HepG2 (cell line): ENCODE data around the gene PRPF38A. TPM values are rescaled to one million over a fixed set of nuclear protein-coding genes. Genes with fewer than 3 reads are reported as not detected.

Experiments
- ATAC-seq: fragments of 200-7000 bp; cut with Tn5 transposase; 3 replicates; pipeline ENCODE4 v1.9.1; 2020; ENCODE audit warnings: mild to moderate bottlenecking, moderate library complexity
- BruUV-seq: library from RNA; stranded (reverse); fragments of 400-500 nt; replicated peaks from 2 replicates; lab custom pipeline; 2021; lab: Mats Ljungman, UMichigan
- CTCF ChIA-PET: fragments of 300-600 bp; formaldehyde crosslinking; extraction: SDS; loops from one replicate; lab custom pipeline; 2021; ENCODE audit warnings: low total read pairs, inconsistent platforms, low intra/inter-chr PET ratio; lab: Yijun Ruan, JAX
- POLR2A ChIA-PET: fragments of 350-600 bp; sonication (Branson Sonifier 250); formaldehyde crosslinking; loops from one replicate; lab custom pipeline; 2020; ENCODE audit warnings: antibody characterized with exemption, inconsistent platforms; lab: Yijun Ruan, JAX
- DNase-seq: peaks from one replicate; pipeline ENCODE4 v3.0.0-alpha.2; 2015; ENCODE audit warnings: low spot score
- FAIRE-seq: peaks from 3 replicates; lab custom pipeline; 2011; peaks lifted over from hg19 to GRCh38; lab: Jason Lieb, UNC
- H2AFZ ChIP-seq: one replicate; pipeline ENCODE4 v1.6.1; 2011; ENCODE audit warnings: low read length, inconsistent platforms
- H3K27ac ChIP-seq: fragments of 300-600 bp; 3 replicates; pipeline ENCODE4 v1.8.0; 2011; ENCODE audit warnings: mixed run types, mild to moderate bottlenecking, mixed read lengths, low read length, inconsistent platforms; ENCODE audit not compliant: insufficient read depth; ENCODE audit errors: extremely low read length
- H3K27me3 ChIP-seq, 2 experiments: fragments of 200-600 bp in 1 of 2; 2 replicates in 1 of 2; 3 replicates in 1 of 2; pipeline versions ENCODE4 v1.6.0 to v1.8.0; 2011; ENCODE audit warnings: low read length in 2 of 2, mild to moderate bottlenecking in 2 of 2, moderate library complexity in 2 of 2, inconsistent platforms in 1 of 2; ENCODE audit not compliant: insufficient read depth in 2 of 2, control insufficient read depth in 1 of 2
- H3K36me3 ChIP-seq, 2 experiments: fragments of 200-600 bp in 1 of 2; replicated peaks in 1 of 2; 2 replicates in 1 of 2; 3 replicates in 1 of 2; pipeline versions ENCODE4 v1.5.1 to v1.8.0; 2011; ENCODE audit warnings: low read length in 2 of 2, inconsistent platforms in 1 of 2; ENCODE audit not compliant: insufficient read depth in 2 of 2, control insufficient read depth in 1 of 2
- H3K4me1 ChIP-seq: 2 replicates; pipeline ENCODE4 v1.5.1; 2012; ENCODE audit warnings: low read length, inconsistent platforms; ENCODE audit not compliant: insufficient read depth
- H3K4me2 ChIP-seq: 2 replicates; pipeline ENCODE4 v1.6.0; 2011; ENCODE audit warnings: low read depth, low read length, inconsistent platforms
- H3K4me3 ChIP-seq, 3 experiments: fragments of 200-600 bp in 1 of 3; sonication (generic), shearing (Covaris generic) in 1 of 3; replicated peaks in 1 of 3; 2 replicates each; pipeline ENCODE4 v1.5.1; 2011 to 2016; ENCODE audit warnings: low read length in 3 of 3, inconsistent platforms in 2 of 3, low read depth in 2 of 3, mild to moderate bottlenecking in 2 of 3, control low read depth in 1 of 3, mixed read lengths in 1 of 3; ENCODE audit not compliant: insufficient read depth in 1 of 3
- H3K79me2 ChIP-seq: one replicate; pipeline ENCODE4 v1.6.1; 2011; ENCODE audit warnings: low read length, inconsistent platforms; ENCODE audit not compliant: insufficient read depth
- H3K9ac ChIP-seq: 2 replicates; pipeline ENCODE4 v1.6.0; 2011; ENCODE audit warnings: mild to moderate bottlenecking, low read depth, low read length, inconsistent platforms; ENCODE audit not compliant: insufficient read depth
- H3K9me3 ChIP-seq: 2 replicates; pipeline ENCODE4 v1.5.1; 2012; ENCODE audit warnings: mild to moderate bottlenecking, low read length
- H4K20me1 ChIP-seq: 2 replicates; pipeline ENCODE4 v1.6.0; 2011; ENCODE audit warnings: inconsistent platforms, mild to moderate bottlenecking, low read length, moderate library complexity; ENCODE audit not compliant: insufficient read depth
- KLF13 ChIP-seq: sonication (generic); formaldehyde crosslinking; IDR thresholded peaks from 2 replicates; pipeline ENCODE4 v1.4.0; 2020; ENCODE audit warnings: mild to moderate bottlenecking, missing genetic modification reagents
- KLF6 ChIP-seq: IDR thresholded peaks from 2 replicates; pipeline ENCODE4 v1.8.0; 2016; ENCODE audit warnings: missing biosample characterization, missing genetic modification reagents
- POLR2AphosphoS5 ChIP-seq: IDR thresholded peaks from 2 replicates; pipeline ENCODE4 v1.6.1; 2012; ENCODE audit warnings: low read depth, low read length
- RAD51 ChIP-seq: fragments of 450-650 bp; IDR thresholded peaks from 2 replicates; pipeline ENCODE4 v1.6.1; 2016; ENCODE audit warnings: borderline replicate concordance
- ZNF629 ChIP-seq: sonication (generic); formaldehyde crosslinking; conservative IDR thresholded peaks from 2 replicates; pipeline ENCODE4 v1.5.0; 2020; ENCODE audit warnings: missing genetic modification reagents
- WGBS: methylation state at CpG from one replicate; pipeline ENCODE4 v1.1.6; 2017; ENCODE audit warnings: low lambda C conversion rate; 5-methylcytosine and 5-hydroxymethylcytosine counted together
- in situ Hi-C: cut with HindIII; loops from 2 replicates; pipeline ENCODE4 v1.10.0; 2017; ENCODE audit warnings: low pct_unique_long_range_greater_than_20kb; ENCODE audit not compliant: extremely low pct_ligation_motif_present
- intact Hi-C: fragments of 100-400 bp; cut with micrococcal nuclease; formaldehyde crosslinking; loops from one replicate; pipeline ENCODE4 v1.10.0; 2022; ENCODE audit not compliant: unreplicated experiment
- polyA plus RNA-seq, 8 experiments: library from polyadenylated mRNA; depleted of rRNA in 3 of 8; stranded (reverse) in 7 of 8; unstranded in 1 of 8; fragments of >200 nt; fragmentation: Illumina TruSeq in 4 of 8; extraction: Trizol in 4 of 8; gene quantifications; 2 replicates each; pipeline versions ENCODE4 v1.2.1 to v1.2.3, GENCODE V29; 2011 to 2016; ENCODE audit warnings: low read depth in 4 of 8, missing spikeins in 1 of 8, mixed read lengths in 1 of 8; ENCODE audit not compliant: insufficient read depth in 1 of 8
- total RNA-seq, 5 experiments: library from RNA; depleted of rRNA; stranded (reverse); fragments of >200 nt; fragmentation: Illumina TruSeq; extraction: Trizol; gene quantifications; 2 replicates each; pipeline ENCODE4 v1.2.3, GENCODE V29; 2016; ENCODE audit warnings: low read depth in 1 of 5
- TF ChIP-seq, protein P1 (sequence below): sonication (generic); formaldehyde crosslinking; IDR thresholded peaks from 2 replicates; pipeline ENCODE4 v1.4.0; 2020; ENCODE audit warnings: mild to moderate bottlenecking, missing genetic modification reagents, borderline replicate concordance
- TF ChIP-seq, protein P2 (sequence below): sonication (generic); formaldehyde crosslinking; IDR thresholded peaks from 2 replicates; pipeline ENCODE4 v1.8.0; 2022; ENCODE audit warnings: low read depth, missing genetic modification reagents

Gene PRPF38A
- total and polyA plus RNA-seq, 2 of the 13 experiments (the other 11 are each of a cell fraction or from before 2014, with no cell fraction given), result 18.3 to 45.5 TPM

DNA sequence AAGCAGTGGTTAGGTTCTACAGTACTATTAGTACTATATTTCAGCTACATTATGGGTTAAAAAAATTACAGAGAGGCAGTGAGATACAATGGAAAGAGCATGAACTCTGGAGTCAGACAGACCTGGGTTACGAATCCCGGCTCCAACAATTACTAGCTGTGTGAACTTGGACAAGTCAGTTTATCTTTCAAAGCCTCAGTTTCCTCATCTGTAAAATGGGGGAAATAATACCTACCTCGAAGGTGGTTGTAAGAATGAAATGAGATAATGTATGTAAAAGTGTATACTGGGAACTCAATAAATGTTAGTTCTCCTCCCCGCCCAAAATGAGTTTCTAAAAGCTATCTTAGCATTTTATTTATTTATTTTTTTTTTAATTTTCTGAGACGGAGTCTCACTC, 59.5 kb downstream of the PRPF38A start:
- DNase-seq (no peak), FAIRE-seq (no peak), ATAC-seq (no peak)
- H2AFZ ChIP-seq, result no peak overlapping the region
- H3K4me2 ChIP-seq, result no peak overlapping the region
- H4K20me1 ChIP-seq, result no peaks in the 10 kb centered on the region
- intact Hi-C loops, result no loop called here
- in situ Hi-C loops, result no loop called here
- ChIA-PET CTCF (no interaction called here), POLR2A (no interaction called here)
- H3K4me1 ChIP-seq, result peaks cover 11% of the 10 kb centered on the region
- H3K36me3 ChIP-seq, result peaks cover 0 to 10% of the 10 kb centered on the region in 2 experiments; a peak in 1 of 5 replicates
- 97% methylated on average over 5 of the region's 5 CpGs for WGBS
- H3K79me2 ChIP-seq, result no peaks in the 10 kb centered on the region
- H3K9ac ChIP-seq, result no peak overlapping the region
- no peaks in the 10 kb centered on the region; a peak in 1 of 5 replicates for H3K27me3 ChIP-seq
- H3K27ac ChIP-seq, result no peak overlapping the region
- H3K4me3 ChIP-seq, result no peak overlapping the region
- TF ChIP-seq, protein P1, sequence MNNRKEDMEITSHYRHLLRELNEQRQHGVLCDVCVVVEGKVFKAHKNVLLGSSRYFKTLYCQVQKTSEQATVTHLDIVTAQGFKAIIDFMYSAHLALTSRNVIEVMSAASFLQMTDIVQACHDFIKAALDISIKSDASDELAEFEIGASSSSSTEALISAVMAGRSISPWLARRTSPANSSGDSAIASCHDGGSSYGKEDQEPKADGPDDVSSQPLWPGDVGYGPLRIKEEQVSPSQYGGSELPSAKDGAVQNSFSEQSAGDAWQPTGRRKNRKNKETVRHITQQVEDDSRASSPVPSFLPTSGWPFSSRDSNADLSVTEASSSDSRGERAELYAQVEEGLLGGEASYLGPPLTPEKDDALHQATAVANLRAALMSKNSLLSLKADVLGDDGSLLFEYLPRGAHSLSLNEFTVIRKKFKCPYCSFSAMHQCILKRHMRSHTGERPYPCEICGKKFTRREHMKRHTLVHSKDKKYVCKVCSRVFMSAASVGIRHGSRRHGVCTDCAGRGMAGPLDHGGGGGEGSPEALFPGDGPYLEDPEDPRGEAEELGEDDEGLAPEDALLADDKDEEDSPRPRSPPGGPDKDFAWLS (CRISPR knock-in tag), result no peak
- no peak for TF ChIP-seq KLF6 (CRISPR knock-in tag)
- TF ChIP-seq, protein P2, sequence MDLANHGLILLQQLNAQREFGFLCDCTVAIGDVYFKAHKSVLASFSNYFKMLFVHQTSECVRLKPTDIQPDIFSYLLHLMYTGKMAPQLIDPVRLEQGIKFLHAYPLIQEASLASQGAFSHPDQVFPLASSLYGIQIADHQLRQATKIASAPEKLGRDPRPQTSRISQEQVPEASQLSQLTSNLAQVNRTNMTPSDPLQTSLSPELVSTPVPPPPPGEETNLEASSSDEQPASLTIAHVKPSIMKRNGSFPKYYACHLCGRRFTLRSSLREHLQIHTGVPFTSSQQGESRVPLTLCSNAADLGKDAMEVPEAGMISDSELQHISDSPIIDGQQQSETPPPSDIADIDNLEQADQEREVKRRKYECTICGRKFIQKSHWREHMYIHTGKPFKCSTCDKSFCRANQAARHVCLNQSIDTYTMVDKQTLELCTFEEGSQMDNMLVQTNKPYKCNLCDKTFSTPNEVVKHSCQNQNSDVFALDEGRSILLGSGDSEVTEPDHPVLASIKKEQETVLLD (CRISPR knock-in tag), result no peak
- TF ChIP-seq ZNF629 (CRISPR knock-in tag), result peak; percentile 65; the same call in 1 of the 2 replicates
- TF ChIP-seq POLR2AphosphoS5, result no peak
- no peak for TF ChIP-seq KLF13 (CRISPR knock-in tag)
- no peak for TF ChIP-seq RAD51
- H3K9me3 ChIP-seq, result no peaks in the 10 kb centered on the region
- no TSS peak for BruUV-seq
